ENCODE measurements around the gene FCHSD2. TPM values are rescaled to one million over a fixed set of nuclear protein-coding genes. Genes with fewer than 3 reads are reported as not detected.

FCHSD2 gene
- total and polyA plus RNA-seq, 2 donors (not counting 1 experiment from before 2014, with no cell fraction given) = 113 to 189 TPM

DNA sequence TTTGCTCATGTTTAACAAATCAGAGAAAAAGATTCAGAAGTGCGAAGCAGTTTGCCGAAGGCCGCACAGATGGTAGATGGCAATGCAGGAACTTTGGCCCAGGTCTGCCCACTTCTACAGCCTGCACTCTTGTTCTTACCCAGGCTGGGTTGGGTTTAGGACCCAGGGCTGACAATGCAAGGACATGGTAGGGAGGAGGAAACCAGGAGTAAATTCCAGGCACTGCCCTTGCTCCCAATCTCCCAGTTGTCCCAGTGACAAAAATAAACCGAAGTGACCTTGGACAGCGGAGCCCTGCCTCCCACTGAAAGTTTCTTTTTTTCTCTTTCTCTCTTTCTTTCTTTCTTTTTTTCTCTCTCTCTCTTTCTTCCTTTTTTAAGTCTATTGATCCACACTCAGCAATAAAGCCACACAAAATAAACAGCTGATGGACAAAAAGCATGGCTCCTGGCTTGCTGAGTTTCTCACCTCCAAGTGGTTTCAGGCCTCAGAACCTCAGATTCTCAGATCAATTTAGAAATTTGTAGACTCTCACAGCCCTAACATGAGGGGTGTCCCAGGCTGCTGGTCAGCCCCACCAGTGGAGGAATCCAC is 33.5 kb upstream of the FCHSD2 start:
- Histone ChIP-seq H3K9ac (ENCODE audit: low read length) (no peak overlapping the region), H3K27ac (ENCODE audit: low read length in 2 of 2) (peak overlapping the region in 1 of 2 donors; percentile 4)

GRCh38 chr11:73174495-73174791 is 32.3 kb upstream of the FCHSD2 start:
- Mint-ChIP-seq H3K9me3 (ENCODE audit: insufficient read depth) (no peaks in the 10 kb centered on the region), H3K4me3 (no peak overlapping the region), H3K4me1 (peaks cover 60% of the 10 kb centered on the region), H3K27me3 (no peaks in the 10 kb centered on the region), H3K27ac (no peak overlapping the region)
- no peak overlapping the region for H3K4me3 ChIP-seq (ENCODE audit: control extremely low read depth in 1 of 5, extremely low read depth in 1 of 5, insufficient read depth in 1 of 5, low read depth in 2 of 5, low read length in 4 of 5)
- no peaks in the 10 kb centered on the region for H3K36me3 ChIP-seq (replicated peaks in 1 of 2; ENCODE audit: control extremely low read depth in 1 of 2, control insufficient read depth in 1 of 2, extremely low read depth in 1 of 2, insufficient read depth in 2 of 2, low read length in 1 of 2)
- H3K4me1 ChIP-seq (ENCODE audit: control insufficient read depth in 2 of 2, insufficient read depth in 2 of 2, low read length in 2 of 2) = peaks cover 41 to 48% of the 10 kb centered on the region in 2 donors
- no peak for TF ChIP-seq EZH2 (IDR thresholded peaks at IDR 0.05; ENCODE audit: borderline replicate concordance, insufficient read depth, low read depth, low read length, poor library complexity, severe bottlenecking)
- TF ChIP-seq, protein P1, sequence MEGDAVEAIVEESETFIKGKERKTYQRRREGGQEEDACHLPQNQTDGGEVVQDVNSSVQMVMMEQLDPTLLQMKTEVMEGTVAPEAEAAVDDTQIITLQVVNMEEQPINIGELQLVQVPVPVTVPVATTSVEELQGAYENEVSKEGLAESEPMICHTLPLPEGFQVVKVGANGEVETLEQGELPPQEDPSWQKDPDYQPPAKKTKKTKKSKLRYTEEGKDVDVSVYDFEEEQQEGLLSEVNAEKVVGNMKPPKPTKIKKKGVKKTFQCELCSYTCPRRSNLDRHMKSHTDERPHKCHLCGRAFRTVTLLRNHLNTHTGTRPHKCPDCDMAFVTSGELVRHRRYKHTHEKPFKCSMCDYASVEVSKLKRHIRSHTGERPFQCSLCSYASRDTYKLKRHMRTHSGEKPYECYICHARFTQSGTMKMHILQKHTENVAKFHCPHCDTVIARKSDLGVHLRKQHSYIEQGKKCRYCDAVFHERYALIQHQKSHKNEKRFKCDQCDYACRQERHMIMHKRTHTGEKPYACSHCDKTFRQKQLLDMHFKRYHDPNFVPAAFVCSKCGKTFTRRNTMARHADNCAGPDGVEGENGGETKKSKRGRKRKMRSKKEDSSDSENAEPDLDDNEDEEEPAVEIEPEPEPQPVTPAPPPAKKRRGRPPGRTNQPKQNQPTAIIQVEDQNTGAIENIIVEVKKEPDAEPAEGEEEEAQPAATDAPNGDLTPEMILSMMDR (IDR thresholded peaks at IDR 0.05) = no peak
- H4K20me1 ChIP-seq (ENCODE audit: control insufficient read depth, insufficient read depth, low read length, poor library complexity, severe bottlenecking) = no peaks in the 10 kb centered on the region
- H3K27ac ChIP-seq (ENCODE audit: low read length in 2 of 2) = no peak overlapping the region
- H3K9ac ChIP-seq (ENCODE audit: low read length) = no peak overlapping the region
- POLR2A ChIA-PET = no interaction called here
- H3K27me3 ChIP-seq (replicated peaks in 1 of 4; ENCODE audit: control extremely low read depth in 1 of 4, control insufficient read depth in 3 of 4, insufficient read depth in 4 of 4, low read length in 3 of 4) = no peaks in the 10 kb centered on the region
- intact Hi-C loops (cut with micrococcal nuclease) = loop anchor here (10.0 kb wide), 1 partner anchor 50 kb away; no protein-coding TSS in a partner anchor
- DNase-seq (no peak), ATAC-seq (ENCODE audit: low read depth) (no peak)
- H3K4me2 ChIP-seq (replicated peaks; ENCODE audit: low read depth, low read length, poor library complexity, severe bottlenecking) = no peak overlapping the region
- H2AFZ ChIP-seq (ENCODE audit: insufficient read depth, low read depth, low read length, poor library complexity, severe bottlenecking) = no peak overlapping the region
- WGBS (ENCODE audit: insufficient coverage) = 97% methylated on average over 3 of the region's 3 CpGs
- CTCF ChIA-PET = interaction anchor here (1.5 to 9.6 kb wide), 4 partner anchors 11 to 343 kb away, joined by 3 to 271 read pairs (median 126); partner anchors contain the start of gene FCHSD2
- no peaks in the 10 kb centered on the region for H3K9me3 ChIP-seq (ENCODE audit: control extremely low read depth in 1 of 3, control insufficient read depth in 2 of 3, insufficient read depth in 1 of 3, low read length in 2 of 3)
- H3K79me2 ChIP-seq (ENCODE audit: control insufficient read depth, insufficient read depth, low read length) = peaks cover 67% of the 10 kb centered on the region

More for the DNA sequence above, 33.5 kb upstream of the FCHSD2 start:
- intact Hi-C loops (cut with micrococcal nuclease) = loop anchor here (5.0 to 10.0 kb wide), 3 partner anchors 51 to 438 kb away; no protein-coding TSS in a partner anchor
- Histone ChIP-seq H3K79me2 (ENCODE audit: control insufficient read depth, insufficient read depth, low read length) (peaks cover 55% of the 10 kb centered on the region), H4K20me1 (ENCODE audit: control insufficient read depth, insufficient read depth, low read length, poor library complexity, severe bottlenecking) (no peaks in the 10 kb centered on the region), H2AFZ (ENCODE audit: insufficient read depth, low read depth, low read length, poor library complexity, severe bottlenecking) (peak overlapping the region; percentile 64), H3K27me3 (replicated peaks in 1 of 4; ENCODE audit: control extremely low read depth in 1 of 4, control insufficient read depth in 3 of 4, insufficient read depth in 4 of 4, low read length in 3 of 4) (no peaks in the 10 kb centered on the region), H3K4me1 (ENCODE audit: control insufficient read depth in 2 of 2, insufficient read depth in 2 of 2, low read length in 2 of 2) (peaks cover 41 to 46% of the 10 kb centered on the region in 2 donors), H3K9me3 (ENCODE audit: control extremely low read depth in 1 of 3, control insufficient read depth in 2 of 3, insufficient read depth in 1 of 3, low read length in 2 of 3) (no peaks in the 10 kb centered on the region), H3K4me3 (ENCODE audit: control extremely low read depth in 1 of 5, extremely low read depth in 1 of 5, insufficient read depth in 1 of 5, low read depth in 2 of 5, low read length in 4 of 5) (no peak overlapping the region), H3K36me3 (replicated peaks in 1 of 2; ENCODE audit: control extremely low read depth in 1 of 2, control insufficient read depth in 1 of 2, extremely low read depth in 1 of 2, insufficient read depth in 2 of 2, low read length in 1 of 2) (no peaks in the 10 kb centered on the region), H3K4me2 (replicated peaks; ENCODE audit: low read depth, low read length, poor library complexity, severe bottlenecking) (peak overlapping the region; percentile 56)
- WGBS (ENCODE audit: insufficient coverage) = 80% methylated on average over 5 of the region's 5 CpGs
- Mint-ChIP-seq H3K4me3 (no peak overlapping the region), H3K9me3 (ENCODE audit: insufficient read depth) (no peaks in the 10 kb centered on the region), H3K27ac (peak overlapping the region; percentile 83), H3K4me1 (peaks cover 52% of the 10 kb centered on the region), H3K27me3 (no peaks in the 10 kb centered on the region)
- ChIA-PET CTCF (interaction anchor here (0.5 to 9.6 kb wide), 16 partner anchors 8 to 477 kb away, joined by 3 to 271 read pairs (median 4); partner anchors contain the start of gene FCHSD2), POLR2A (interaction anchor here (0.6 to 4.4 kb wide), 7 partner anchors 17 to 410 kb away, joined by 3 to 62 read pairs (median 9); partner anchors contain the start of gene FCHSD2)
- DNase-seq = no peak
- TF ChIP-seq, protein P1 (IDR thresholded peaks at IDR 0.05) = no peak
- no peak for TF ChIP-seq EZH2 (IDR thresholded peaks at IDR 0.05; ENCODE audit: borderline replicate concordance, insufficient read depth, low read depth, low read length, poor library complexity, severe bottlenecking)
- ATAC-seq (ENCODE audit: low read depth) = no peak

Data from B cell (primary cell).